SK-N-MC (cell line): Measurements from ENCODE around the gene ATE1.

Experiments
- EZH2 ChIP-seq: fragments of 200-600 bp; sonication (generic); IDR thresholded peaks from one replicate; pipeline ENCODE4 v1.6.1; 2017; ENCODE audit warnings: antibody characterized with exemption
- FOXP2 ChIP-seq: optimal IDR thresholded peaks from 2 replicates; pipeline ENCODE3; 2011; ENCODE audit warnings: mild to moderate bottlenecking, moderate library complexity; ENCODE audit not compliant: insufficient read depth; ENCODE audit errors: extremely low read length, control extremely low read depth
- POLR2AphosphoS5 ChIP-seq: IDR thresholded peaks from 2 replicates; pipeline ENCODE4 v1.6.1; 2012; ENCODE audit warnings: mild to moderate bottlenecking, low read depth, low read length, borderline replicate concordance

GRCh38 chr10:121975295-121976086, 47.7 kb upstream of the ATE1 start:
- TF ChIP-seq EZH2 (no peak), POLR2AphosphoS5 (no peak), FOXP2 (no peak)
